AG10803 (cell line): Measurements from ENCODE around the gene CD109.
"Not testable (repeated sequence)": the region's sequence is repeated elsewhere in the genome, so short reads cannot be mapped to it uniquely, and the experiment has no call there.

Experiments
- DNase-seq: peaks from one replicate; pipeline ENCODE4 v3.0.0; 2010; ENCODE audit warnings: low read depth
- H3K4me3 ChIP-seq: 2 replicates; pipeline ENCODE4 v1.5.1; 2011; ENCODE audit warnings: mild to moderate bottlenecking, low read length, control low read depth
- CTCF ChIP-seq: conservative IDR thresholded peaks from 2 replicates; pipeline ENCODE4 v1.5.1; 2011; ENCODE audit warnings: mild to moderate bottlenecking, low read length, control low read depth, inconsistent platforms

CD109 gene

GRCh38 chr6:73704798-73705197 is 8.8 kb downstream of the CD109 start:
- no peak overlapping the region for H3K4me3 ChIP-seq
- no peak for TF ChIP-seq CTCF
- no peak for DNase-seq

GRCh38 chr6:73706971-73707370 is 11.0 kb downstream of the CD109 start:
- no peak for TF ChIP-seq CTCF
- no peak for DNase-seq
- no peak overlapping the region for H3K4me3 ChIP-seq

DNA sequence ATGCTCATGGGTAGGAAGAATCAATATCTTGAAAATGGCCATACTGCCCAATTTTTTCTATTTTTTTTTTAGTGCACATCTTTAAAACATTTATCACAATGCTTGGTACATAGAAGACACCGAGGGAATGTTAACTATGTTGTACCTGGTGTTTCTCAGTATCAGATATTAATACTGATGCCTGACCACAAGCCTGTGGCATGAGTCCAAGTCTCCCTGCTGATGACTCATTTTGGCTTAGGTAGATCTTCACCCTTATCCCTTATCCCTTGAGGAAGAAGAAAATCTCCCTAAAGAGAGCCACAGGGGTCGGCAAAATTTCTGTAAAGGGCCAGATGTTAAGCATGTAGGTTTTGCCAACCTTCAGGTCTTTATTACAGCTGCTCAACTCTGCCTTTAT is 14.5 kb downstream of the CD109 start:
- DNase-seq: peak; percentile 47
- no peak overlapping the region for H3K4me3 ChIP-seq
- TF ChIP-seq CTCF: no peak

DNA sequence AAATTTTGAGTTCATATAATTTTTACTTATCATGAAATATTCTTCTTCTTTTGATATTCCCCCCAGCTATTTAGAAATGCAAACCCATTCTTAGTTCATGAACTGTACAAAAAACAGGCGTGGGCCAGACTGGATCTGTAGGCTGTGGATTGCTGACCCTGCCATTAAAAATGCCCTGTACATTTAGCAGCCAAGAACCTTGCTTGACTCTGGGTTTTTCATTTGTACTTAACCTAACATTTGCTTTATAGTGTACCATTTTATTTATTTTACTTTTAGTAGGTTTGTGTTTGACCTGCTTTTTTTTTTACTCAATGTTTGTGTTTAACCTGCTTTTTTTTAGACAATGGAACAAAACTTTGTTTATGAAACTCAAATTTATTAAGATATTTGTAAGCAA is 14.9 kb downstream of the CD109 start:
- DNase-seq: no peak
- H3K4me3 ChIP-seq: no peak overlapping the region
- TF ChIP-seq CTCF: no peak

GRCh38 chr6:73712535-73713173 is 16.7 kb downstream of the CD109 start:
- TF ChIP-seq CTCF: no peak
- H3K4me3 ChIP-seq: no peak overlapping the region
- DNase-seq: peak; percentile 43

DNA sequence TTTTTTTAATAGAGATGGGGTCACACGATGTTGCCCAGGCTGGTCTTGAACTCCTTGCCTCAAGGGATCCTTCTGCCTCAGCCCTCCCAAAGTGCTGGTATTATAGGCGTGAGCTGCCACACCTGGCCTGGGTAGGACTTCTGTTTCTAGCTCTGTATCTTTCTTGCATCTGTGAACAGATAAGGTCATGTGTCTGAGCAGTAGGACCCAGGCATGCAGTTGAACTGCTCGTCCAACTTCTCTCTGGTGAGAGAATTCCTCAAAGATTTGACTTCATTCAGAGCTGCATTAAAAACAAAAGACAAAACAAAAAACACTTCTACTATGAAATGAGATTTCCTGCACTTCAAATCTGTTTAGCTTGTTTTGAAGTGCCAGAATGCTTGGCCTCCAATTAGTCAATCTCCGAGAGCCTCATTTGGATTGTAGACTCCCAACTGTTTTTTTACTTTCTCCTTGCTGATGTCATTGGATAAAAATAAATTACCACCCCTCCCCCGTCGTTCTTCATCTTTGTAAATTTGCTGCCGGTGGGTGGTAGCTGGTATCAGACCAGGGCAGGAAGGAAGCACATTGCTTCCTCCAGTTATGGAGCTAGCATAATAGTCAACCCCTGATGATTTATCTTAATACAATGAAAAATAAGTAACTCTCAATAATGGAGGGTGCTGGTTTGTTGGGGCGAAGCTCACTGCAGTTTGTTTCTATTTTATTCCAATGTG is 17.6 kb downstream of the CD109 start:
- TF ChIP-seq CTCF: no peak
- no peak overlapping the region for H3K4me3 ChIP-seq
- DNase-seq: no peak

GRCh38 chr6:73715111-73715508 is 19.1 kb downstream of the CD109 start:
- DNase-seq: not testable (repeated sequence)

More at GRCh38 chr6:73715111-73715508, 19.1 kb downstream of the CD109 start:
- H3K4me3 ChIP-seq: not testable (repeated sequence)
